Glomerular visceral epithelial cell (primary cell): Measurements from ENCODE around the gene NUPR1.
"Not testable (repeated sequence)": the region's sequence is repeated elsewhere in the genome, so short reads cannot be mapped to it uniquely, and the experiment has no call there.

ENCODE experiments used
- DNase-seq: peaks from one replicate; pipeline ENCODE4 v3.0.0-alpha.2; 2016; ENCODE audit errors: extremely low spot score

Gene NUPR1

GRCh38 chr16:28554634-28555423 lies 16.1 kb upstream of the NUPR1 start:
- no peak for DNase-seq

DNA sequence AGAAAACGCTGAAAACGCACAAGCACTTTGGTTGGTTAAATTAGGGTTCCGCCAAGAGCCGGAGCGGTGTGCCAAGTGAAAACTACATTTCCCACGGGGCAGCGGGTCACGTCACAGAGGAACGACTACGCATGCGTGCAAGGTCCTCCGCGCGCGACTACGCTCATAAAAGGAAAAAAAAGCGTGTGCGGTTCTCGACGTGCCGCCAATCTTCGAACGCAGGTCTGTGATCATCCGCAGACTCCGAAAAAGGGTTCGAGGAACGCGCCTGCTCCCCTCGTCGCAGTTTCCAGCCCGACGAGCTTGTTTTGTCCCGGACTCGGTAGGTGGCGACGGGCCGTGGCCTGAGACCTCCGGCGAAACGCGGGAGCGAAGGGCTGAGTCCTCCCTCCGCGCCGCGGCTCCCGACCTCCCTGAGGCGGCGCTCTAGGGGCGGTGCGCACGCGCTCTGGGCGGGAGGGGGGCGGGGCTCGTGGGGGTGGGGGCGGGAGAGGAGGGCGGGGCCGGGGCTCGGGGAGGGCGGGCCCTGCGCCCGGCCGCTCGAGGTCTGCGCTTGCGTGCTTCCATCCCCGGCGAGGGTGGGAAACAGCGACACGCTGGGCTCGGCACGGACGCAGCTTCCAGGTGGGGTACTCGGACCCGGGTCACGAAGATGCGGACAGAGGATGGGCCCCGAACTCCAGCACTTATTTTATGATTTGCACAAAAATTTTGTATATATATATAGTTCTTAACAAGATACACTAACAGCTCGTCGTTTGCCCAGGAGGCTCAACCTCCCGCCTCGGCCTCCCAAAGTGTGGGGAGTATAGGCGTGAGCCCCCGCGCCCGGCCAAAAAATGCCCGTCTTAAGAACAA lies 15.2 kb upstream of the NUPR1 start, which contains the start of gene SGF29:
TSS of gene SGF29 (plus strand) at position 145 of the 858 bp plus-strand sequence. CDS start 27,150 bp downstream, outside the sequence.
- DNase-seq = peak; percentile 86

GRCh38 chr16:28549301-28549899 lies 10.6 kb upstream of the NUPR1 start:
- DNase-seq = peak; percentile 28

DNA sequence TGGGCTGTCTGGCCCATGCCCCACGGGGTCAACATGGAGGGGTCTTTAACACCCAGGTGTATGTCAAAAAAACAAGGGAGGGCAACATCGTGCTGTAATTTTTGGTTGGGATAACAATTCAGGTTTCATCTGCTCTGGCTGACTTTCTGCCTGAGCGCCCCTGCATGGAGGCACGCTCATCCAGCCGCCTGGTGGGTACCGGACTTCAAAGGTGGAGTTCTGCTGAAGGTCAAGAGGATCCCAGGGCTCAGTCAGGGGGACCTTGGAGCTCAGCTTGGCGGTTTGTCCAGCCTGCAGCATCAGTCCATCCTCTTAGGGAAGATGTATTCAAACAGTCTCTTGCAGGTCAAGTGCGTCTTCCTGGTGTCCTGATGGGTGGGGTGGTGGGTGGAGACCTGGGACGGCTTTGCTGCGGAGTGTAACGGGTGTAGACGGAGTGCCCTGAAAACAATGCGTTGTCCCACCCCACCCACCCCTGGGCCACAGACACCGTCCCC lies 9.6 kb upstream of the NUPR1 start:
- no peak for DNase-seq

GRCh38 chr16:28546626-28547025 lies 7.9 kb upstream of the NUPR1 start:
- DNase-seq = no peak

- not testable (repeated sequence) for DNase-seq
These were observed 7.2 kb upstream of the NUPR1 start for GRCh38 chr16:28545964-28546363.

DNA sequence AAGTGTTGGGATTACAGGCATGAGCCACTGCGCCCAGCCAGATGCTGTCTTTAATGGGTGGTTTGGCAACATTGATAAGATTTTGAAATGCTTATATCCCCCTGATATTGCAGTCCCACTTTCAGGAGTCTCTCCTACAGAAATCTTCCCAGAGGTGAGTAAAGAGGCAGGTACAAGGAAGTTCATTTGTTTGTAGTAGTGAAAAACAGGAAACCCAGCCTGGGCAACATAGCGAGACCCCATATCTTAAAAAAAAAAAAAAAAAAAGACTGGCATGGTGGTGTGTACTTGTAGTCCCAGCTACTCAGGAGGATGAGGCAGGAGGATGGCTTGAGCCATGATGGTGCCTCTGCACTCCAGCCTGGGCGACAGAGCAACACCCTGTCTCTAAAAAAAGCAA lies 6.2 kb upstream of the NUPR1 start:
- no peak for DNase-seq

- peak; percentile 12 for DNase-seq
These were observed 4.3 kb upstream of the NUPR1 start for GRCh38 chr16:28543072-28543471.

DNA sequence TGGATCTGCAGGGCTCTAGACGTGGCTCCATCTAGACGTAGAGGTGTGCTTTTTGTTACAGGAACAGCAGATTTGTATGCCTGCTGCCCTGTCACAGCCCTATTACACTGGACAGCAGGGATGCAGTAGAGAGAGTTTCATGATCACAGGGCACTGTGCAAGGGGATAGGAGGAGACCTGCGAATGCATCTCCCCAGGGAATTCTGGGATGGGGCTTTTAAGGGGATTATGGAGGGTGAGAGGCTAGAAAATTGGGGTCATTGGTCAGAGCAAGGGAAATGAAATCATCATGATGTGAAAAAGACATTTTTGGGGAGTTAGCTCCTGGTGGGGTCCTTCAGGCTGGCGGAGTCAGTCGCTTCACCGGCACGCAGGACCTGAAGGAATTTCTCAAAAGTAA lies 3.9 kb upstream of the NUPR1 start:
- DNase-seq = no peak

GRCh38 chr16:28540346-28540745 lies 1.6 kb upstream of the NUPR1 start:
- no peak for DNase-seq

DNA sequence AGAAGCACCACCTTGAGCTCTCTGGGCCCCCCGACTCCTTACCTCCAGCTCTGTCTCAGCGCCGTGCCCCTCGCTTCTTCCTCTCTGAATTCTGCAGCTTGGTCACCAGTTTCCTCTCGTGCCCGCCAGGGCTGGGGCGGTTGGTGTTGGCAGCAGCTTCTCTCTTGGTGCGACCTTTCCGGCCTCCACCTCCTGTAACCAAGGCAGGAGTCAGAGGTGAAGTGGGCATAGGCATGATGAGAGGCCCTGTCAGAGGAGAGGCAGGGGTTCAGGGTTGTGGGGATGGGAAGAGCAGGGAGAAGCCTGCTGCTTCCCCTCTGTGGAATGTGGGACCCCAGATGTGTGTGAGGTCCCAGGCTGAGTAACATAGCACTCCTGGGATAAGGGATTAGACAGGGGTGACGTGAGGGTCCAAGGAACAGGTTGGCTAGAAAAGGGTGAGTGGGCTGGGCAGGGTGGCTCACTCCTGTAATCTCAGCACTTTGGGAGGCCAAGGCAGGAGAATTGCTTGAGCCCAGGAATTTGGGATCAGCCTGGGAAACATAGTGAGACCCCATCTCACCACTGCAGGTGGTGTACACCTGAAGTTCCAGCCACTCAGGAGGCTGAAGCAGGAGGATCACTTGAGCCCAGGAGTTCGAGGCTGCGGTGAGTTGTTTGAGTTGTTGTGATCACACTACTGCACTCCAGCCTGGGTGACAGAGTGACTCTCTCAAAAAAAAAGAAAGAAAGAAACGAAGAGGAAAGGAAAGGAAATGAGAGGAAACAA lies 626 bp downstream of the NUPR1 start:
- DNase-seq = no peak

DNA sequence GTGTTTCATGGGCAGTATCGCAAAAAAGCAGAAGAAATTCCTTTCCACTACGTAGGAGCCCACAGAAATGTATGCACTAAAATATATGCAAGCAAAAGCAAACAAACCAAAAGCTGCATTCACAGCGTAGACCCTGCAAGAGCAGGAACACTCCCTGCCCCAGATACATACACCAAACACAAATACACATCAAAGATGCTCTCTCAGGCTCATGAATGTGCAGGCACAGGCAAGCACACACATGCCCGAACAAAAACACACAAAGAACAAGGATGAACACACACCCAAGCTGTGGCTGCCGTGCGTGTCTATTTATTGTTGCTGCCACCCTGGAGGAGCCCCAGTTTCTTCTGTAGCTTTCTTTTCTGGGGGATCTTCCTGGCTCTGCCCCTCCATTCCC lies 1.7 kb downstream of the NUPR1 start:
- DNase-seq = no peak

DNA sequence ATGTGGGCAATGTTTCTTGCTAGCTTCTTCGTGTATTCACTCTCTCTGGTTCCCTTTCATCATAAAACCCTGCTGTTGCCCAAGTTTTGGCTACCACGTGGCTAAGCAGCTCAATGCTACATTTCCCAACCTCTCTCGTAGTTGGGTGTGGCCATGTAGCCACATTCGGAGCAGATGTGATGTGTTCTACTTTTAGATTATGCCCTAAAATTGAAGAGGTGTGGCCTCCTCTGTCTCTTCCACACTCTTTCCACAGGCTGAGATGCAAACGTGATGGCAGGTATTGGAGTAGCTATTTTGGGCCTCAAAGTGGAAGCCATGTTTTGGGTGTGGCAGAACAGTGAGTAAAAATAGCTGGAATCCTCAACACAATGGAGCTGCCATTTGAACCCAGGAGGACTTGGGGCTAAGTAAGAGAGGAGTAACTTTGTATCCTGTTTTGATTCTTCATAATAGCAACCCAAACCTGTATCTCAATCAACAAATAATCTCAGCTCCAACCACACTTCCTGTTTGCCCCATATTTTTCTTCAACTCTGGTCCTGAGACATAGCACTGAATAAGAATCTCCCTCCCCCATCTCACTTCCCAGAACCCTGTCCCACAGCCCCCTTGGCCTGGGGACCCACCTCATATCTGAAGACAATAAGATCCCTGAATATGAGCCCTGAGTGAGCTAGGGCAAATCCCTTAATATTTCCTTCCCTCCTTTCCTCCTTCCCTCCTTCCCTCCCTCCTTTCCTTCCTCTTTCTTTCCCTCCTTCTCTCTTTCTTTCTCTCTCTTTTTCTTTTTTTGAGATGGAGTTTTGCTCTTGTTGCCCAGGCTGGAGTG lies 4.0 kb downstream of the NUPR1 start:
- no peak for DNase-seq

DNA sequence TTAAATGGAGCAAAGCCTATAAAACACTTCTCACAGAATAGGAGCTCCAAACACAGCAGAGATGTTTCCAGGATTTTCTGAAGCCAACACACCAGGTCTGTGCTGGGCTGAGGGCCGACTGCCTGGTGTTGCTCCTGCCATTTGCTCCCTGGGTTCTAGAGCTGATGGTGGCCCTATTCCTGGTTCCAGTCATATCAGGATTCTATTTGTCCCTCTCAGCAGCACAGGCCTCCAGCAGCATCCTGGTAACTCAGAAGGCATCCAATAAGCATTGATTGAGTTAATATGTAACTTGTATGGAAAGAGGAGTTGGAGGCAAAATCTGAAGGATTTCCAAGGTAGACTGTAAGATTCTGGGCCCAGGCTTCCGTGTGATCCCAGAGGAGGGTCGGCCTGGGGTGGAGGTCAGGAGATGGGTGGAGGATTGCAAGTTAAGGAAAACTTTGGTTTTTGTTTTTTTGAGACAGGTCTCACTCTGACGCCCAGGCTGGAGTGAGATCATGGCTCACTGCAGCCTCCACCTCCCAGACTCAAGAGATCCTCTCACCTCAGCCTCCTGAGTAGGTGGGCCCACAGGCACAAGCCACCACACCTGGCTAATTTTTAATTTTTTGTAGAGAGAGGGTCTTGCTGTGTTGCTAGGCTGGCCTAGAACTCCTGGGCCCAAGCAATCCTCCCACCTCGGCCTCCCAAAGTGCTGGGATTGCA lies 5.7 kb downstream of the NUPR1 start:
- no peak for DNase-seq

- no peak for DNase-seq
These were observed 6.7 kb downstream of the NUPR1 start for GRCh38 chr16:28531777-28532744.

DNA sequence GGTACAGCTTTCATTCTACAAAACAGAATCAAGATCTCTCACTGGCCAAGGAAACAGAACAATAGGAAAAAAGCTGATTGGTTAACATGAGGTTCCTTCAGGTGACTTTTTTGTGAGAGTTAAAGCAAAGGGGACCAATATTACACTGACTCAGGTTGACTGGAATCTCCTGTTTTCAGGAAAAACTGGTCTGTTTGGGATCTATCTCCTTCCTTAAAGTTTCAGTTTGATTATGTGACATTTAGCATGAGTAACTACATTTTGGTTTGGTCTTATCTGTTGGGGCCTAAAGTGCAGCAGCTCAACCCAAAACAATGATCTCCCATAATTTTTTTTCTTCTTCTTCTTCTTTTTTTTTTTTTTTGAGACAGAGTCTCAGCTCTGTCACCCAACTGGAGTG lies 9.7 kb downstream of the NUPR1 start:
- DNase-seq = no peak

DNA sequence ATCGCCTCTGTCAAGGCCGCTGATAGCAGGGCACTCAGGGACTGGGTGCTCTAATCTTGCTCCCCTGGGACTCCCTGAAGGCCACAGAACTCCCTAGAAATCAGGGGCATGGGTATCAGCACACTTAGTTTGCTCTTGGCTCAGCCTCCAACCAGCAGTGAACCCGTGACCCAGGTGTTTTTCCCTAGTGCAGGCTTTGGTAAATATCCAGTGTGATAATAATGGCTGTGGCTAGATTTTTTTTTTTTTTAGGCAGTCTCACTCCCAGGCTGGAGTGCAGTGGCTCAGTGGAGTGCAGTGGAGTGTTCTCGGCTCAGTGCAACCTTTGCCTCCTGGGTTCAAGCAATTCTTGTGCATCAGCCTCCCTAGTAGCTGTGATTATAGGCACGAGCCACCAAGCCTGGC lies 10.3 kb downstream of the NUPR1 start:
- no peak for DNase-seq

- DNase-seq = no peak
These were observed 10.8 kb downstream of the NUPR1 start for GRCh38 chr16:28527985-28528384.
